HFF-Myc (cell line): ENCODE results near the gene CLIP1.
"Not testable (repeated sequence)": the region's sequence is repeated elsewhere in the genome, so short reads cannot be mapped to it uniquely, and the experiment has no call there.

Source experiments
- DNase-seq: peaks from one replicate; pipeline ENCODE4 v3.0.0-alpha.2; 2011; ENCODE audit warnings: low read depth; ENCODE audit errors: extremely low read depth
- H3K4me3 ChIP-seq: replicated peaks from 2 replicates; pipeline ENCODE4 v1.5.1; 2011; ENCODE audit warnings: low read depth, mild to moderate bottlenecking, control low read depth, low read length
- CTCF ChIP-seq: IDR thresholded peaks from 2 replicates; pipeline ENCODE4 v1.5.1; 2012; ENCODE audit warnings: mild to moderate bottlenecking, low read depth, low read length, control low read depth; ENCODE audit errors: missing control alignments

Gene CLIP1

GRCh38 chr12:122374707-122375106, 47.8 kb downstream of the CLIP1 start:
- no peak for DNase-seq
- no peak overlapping the region for H3K4me3 ChIP-seq
- no peak for TF ChIP-seq CTCF

GRCh38 chr12:122371475-122372045, 50.9 kb downstream of the CLIP1 start:
- no peak for TF ChIP-seq CTCF
- DNase-seq = no peak
- no peak overlapping the region for H3K4me3 ChIP-seq

GRCh38 chr12:122368361-122369073, 54.0 kb downstream of the CLIP1 start:
- TF ChIP-seq CTCF = no peak
- DNase-seq = peak; percentile 16
- H3K4me3 ChIP-seq = no peak overlapping the region

GRCh38 chr12:122367632-122368031, 54.8 kb downstream of the CLIP1 start:
- not testable (repeated sequence) for H3K4me3 ChIP-seq, DNase-seq

- DNase-seq = peak; percentile 78
- no peak overlapping the region for H3K4me3 ChIP-seq
- TF ChIP-seq CTCF = no peak
Observed at GRCh38 chr12:122366685-122367475, 55.6 kb downstream of the CLIP1 start.

- DNase-seq, H3K4me3 ChIP-seq: not testable (repeated sequence)
Observed at GRCh38 chr12:122365226-122365625, 57.2 kb downstream of the CLIP1 start.

- no peak for TF ChIP-seq CTCF
- no peak overlapping the region for H3K4me3 ChIP-seq
- no peak for DNase-seq
Observed at GRCh38 chr12:122363782-122364181, 58.7 kb downstream of the CLIP1 start.
